ENCODE measurements around the gene EIF3L.

DNA sequence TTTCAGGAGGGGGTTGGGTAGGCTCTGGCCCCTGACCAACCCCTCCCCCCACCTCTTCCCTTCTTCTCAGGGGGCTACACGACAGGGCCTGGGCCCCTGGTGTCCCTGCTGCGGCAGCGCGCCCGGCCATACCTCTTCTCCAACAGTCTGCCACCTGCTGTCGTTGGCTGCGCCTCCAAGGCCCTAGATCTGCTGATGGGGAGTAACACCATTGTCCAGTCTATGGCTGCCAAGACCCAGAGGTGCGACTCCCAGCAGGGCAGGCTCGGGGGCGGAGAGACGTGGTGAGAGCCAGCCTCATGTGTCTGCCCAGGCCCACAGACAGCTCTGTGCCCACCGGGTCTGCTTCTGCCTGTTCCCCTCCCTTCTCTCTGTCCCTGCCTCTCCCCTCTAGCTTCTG lies 33.6 kb upstream of the EIF3L start:
- TF ChIP-seq POLR2A (IDR thresholded peaks at IDR 0.05) (no peak), EP300 (IDR thresholded peaks at IDR 0.05) (no peak), CTCF (IDR thresholded peaks at IDR 0.05) (no peak)
